Measurements from ENCODE around the gene AGR2. TPM values are rescaled to one million over a fixed set of nuclear protein-coding genes. Genes with fewer than 3 reads are reported as not detected.
"Not testable (repeated sequence)": the region's sequence is repeated elsewhere in the genome, so short reads cannot be mapped to it uniquely, and the experiment has no call there.

Gene AGR2
- total RNA-seq = not detected in 2 replicates
- polyA plus RNA-seq = 0.38 TPM in 1 of 2 replicates, not detected in the other

DNA sequence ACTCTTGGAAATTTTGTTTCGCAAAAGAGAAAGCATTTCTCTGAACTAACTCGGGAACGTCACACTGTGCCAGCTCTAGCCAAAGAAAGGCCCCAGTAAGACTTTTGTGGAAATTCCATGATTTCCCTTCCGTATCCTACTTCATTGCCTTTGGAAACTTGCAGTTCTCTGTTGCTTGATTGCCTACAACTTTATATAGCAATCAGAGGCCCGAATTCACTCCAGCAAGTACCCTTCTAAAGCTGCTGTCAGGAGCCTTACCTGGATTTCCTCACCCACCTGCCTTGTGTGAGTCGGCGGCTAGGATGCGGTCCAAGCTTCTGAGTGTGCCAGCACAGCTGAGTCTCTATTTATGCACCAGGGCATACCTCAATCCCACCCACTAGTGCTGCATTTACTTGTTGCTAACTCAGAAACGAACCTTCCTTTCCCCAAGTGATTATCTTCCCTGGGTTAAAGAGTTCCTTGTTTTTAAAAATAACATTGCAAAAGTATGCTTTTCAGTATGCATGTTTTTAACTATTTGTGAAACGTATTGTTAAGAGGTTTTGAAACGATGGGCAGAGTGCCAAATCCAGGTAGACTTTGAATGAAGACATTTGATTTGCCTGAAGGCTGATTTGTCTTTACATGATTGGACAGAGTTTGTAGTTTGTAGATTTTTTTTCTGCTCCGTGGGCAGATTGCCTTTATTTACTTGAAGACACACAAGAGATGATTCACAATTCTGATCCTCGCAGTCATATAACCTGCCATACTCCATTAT is at the start of gene AGR2:
Gene AGR2, minus strand, starts transcription at position 326 of the 766 bp plus-strand sequence. CDS start 3,203 bp downstream, outside the sequence.
- Histone ChIP-seq H3K4me1 (ENCODE audit: low read depth) (no peaks in the 10 kb centered on the region), H3K4me3 (no peak within 1 kb of the TSS), H3K9me3 (ENCODE audit: low read depth) (no peaks in the 10 kb centered on the region), H3K27ac (no peak within 1 kb of the TSS), H3K36me3 (no peaks in the 10 kb centered on the region), H3K27me3 (no peaks in the 10 kb centered on the region)
- no peak for DNase-seq (ENCODE audit: low read depth in 1 of 2, low spot score in 1 of 2)
- TF ChIP-seq, protein P1, sequence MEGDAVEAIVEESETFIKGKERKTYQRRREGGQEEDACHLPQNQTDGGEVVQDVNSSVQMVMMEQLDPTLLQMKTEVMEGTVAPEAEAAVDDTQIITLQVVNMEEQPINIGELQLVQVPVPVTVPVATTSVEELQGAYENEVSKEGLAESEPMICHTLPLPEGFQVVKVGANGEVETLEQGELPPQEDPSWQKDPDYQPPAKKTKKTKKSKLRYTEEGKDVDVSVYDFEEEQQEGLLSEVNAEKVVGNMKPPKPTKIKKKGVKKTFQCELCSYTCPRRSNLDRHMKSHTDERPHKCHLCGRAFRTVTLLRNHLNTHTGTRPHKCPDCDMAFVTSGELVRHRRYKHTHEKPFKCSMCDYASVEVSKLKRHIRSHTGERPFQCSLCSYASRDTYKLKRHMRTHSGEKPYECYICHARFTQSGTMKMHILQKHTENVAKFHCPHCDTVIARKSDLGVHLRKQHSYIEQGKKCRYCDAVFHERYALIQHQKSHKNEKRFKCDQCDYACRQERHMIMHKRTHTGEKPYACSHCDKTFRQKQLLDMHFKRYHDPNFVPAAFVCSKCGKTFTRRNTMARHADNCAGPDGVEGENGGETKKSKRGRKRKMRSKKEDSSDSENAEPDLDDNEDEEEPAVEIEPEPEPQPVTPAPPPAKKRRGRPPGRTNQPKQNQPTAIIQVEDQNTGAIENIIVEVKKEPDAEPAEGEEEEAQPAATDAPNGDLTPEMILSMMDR (IDR thresholded peaks at IDR 0.05; ENCODE audit: low read depth, low read length) = no peak

DNA sequence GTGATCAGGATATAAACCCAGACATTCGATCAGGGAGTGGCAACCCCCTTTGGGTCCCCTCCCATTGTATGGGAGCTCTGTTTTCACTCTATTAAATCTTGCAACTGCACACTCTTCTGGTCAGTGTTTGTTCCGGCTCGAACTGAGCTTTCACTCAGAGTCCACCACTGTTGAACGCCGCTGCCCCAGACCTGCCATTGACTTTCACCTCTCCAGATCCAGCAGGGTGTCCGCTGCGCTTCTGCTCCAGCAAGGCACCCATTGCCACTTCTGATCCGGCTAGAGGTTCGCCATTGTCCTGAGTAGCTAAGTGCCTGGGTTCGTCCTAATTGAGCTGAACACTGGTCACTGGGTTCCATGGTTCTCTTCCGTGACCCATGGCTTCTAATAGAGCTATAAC is 48.4 kb upstream of the AGR2 start:
- H3K27me3 ChIP-seq; H3K36me3 ChIP-seq; DNase-seq (ENCODE audit: low read depth in 1 of 2, low spot score in 1 of 2); H3K9me3 ChIP-seq (ENCODE audit: low read depth); H3K4me3 ChIP-seq; H3K4me1 ChIP-seq (ENCODE audit: low read depth); H3K27ac ChIP-seq: not testable (repeated sequence)

DNA sequence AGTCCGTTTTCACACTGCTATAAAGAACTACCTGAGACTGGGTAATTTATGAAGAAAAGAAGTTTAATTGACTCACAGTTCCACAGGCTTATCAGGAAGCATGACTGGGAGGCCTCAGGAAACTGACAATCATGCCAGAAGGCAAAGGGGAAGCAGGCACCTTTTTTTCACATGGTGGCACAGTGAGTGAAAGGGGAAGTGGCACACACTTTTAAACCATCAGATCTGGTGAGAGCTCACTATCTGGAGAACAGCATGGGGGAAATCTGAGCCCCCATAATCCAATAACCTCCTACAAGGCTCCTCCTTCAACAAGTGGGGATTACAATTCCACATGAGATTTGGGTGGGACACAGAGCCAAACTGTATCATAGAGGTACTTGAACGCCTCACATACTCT is 47.0 kb upstream of the AGR2 start:
- no peaks in the 10 kb centered on the region for H3K9me3 ChIP-seq (ENCODE audit: low read depth)
- DNase-seq (ENCODE audit: low read depth in 1 of 2, low spot score in 1 of 2) = no peak
- H3K27ac ChIP-seq = no peak overlapping the region
- no peaks in the 10 kb centered on the region for H3K27me3 ChIP-seq
- H3K4me1 ChIP-seq (ENCODE audit: low read depth) = peaks cover 12% of the 10 kb centered on the region
- TF ChIP-seq, protein P1 (IDR thresholded peaks at IDR 0.05; ENCODE audit: low read depth, low read length) = no peak
- no peak overlapping the region for H3K4me3 ChIP-seq
- no peaks in the 10 kb centered on the region for H3K36me3 ChIP-seq

DNA sequence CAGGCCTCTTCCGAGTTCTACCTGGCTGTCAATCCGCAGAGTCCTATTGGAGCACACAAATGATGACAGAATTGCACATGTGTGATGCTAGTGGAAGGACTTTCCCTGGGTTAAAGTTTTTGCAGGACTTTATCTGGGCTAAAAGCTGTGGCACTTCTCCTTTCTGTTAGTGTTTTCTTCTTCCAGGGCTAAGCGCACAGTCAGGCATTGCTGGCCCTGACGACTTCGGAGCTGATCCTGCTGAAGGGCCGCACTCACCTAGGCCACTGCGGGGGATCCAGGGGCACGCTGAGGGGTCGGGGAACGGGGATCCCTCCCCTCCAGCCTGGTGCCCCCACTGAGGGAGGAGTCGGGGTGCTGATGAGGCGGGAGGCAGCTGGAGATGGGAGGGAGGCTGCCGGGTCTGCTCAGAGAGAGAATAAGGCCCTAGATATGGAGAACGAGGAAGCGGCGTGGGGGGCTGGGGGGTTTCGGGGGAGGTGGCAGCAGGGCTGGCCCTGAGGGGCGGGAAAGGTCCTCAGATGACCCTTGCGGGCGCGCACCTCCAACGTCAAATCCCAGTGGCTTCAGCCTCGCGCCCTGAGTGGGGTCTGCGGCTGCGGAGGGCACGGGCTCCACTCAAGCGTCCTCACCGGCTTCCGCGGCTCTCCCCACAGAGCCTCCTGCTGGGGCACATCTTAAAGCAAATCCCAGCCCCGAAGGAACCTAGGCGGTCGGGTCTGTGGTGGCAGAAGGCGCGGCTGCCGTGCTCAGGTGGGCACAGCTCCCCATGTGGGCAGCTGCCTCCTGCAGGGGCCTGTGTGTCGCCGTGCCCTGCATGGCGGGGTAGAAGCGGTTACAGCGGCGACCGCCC is 46.0 kb upstream of the AGR2 start:
- H3K4me1 ChIP-seq (ENCODE audit: low read depth) = peaks cover 20% of the 10 kb centered on the region
- no peaks in the 10 kb centered on the region for H3K36me3 ChIP-seq
- H3K4me3 ChIP-seq = no peak overlapping the region
- TF ChIP-seq, protein P1 (IDR thresholded peaks at IDR 0.05; ENCODE audit: low read depth, low read length) = no peak
- H3K9me3 ChIP-seq (ENCODE audit: low read depth) = no peaks in the 10 kb centered on the region
- H3K27me3 ChIP-seq = no peaks in the 10 kb centered on the region
- no peak for DNase-seq (ENCODE audit: low read depth in 1 of 2, low spot score in 1 of 2)
- H3K27ac ChIP-seq = no peak overlapping the region

DNA sequence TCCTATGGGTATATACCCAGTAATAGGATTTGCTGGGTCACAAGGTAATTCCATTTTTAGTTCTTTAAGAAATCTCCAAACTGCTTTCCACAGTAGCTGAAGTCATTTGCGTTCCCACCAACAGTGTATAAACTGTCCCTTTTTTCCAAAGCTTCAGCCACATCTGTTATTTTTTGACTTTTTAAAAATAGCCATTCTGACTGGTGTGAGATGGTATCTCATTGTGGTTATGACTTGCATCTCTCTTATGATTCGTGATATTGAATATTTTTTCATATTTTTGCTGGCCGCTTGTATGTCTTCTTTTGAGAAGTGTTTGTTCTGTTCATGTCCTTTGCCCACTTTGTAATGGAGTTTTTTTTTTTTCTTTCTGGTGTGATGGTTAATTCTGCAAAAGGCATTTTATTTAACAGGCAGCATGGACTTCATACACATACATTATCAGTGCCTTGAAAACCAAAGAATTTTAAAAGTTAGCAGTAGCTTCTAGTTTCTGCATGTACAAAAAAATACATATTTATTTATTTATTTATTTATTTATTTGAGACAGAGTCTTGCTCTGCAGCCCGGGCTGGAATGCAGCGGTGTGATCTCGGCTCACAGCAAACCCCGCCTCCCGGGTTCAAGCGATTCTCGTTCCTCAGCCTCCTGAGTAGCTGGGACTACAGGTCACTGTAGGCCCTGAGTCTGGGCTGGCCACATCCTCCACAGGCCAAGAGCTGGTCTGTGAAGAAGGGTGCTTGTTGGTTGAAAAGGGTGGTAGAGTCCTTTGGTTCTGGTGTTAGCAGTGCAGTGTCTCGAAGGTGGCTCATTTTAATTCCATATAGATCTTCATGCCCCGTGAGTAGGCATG is 44.7 kb upstream of the AGR2 start:
- H3K4me1 ChIP-seq (ENCODE audit: low read depth) = peaks cover 20% of the 10 kb centered on the region
- no peak overlapping the region for H3K27ac ChIP-seq
- TF ChIP-seq, protein P1 (IDR thresholded peaks at IDR 0.05; ENCODE audit: low read depth, low read length) = no peak
- H3K4me3 ChIP-seq = no peak overlapping the region
- no peaks in the 10 kb centered on the region for H3K27me3 ChIP-seq
- H3K9me3 ChIP-seq (ENCODE audit: low read depth) = no peaks in the 10 kb centered on the region
- no peaks in the 10 kb centered on the region for H3K36me3 ChIP-seq
- DNase-seq (ENCODE audit: low read depth in 1 of 2, low spot score in 1 of 2) = no peak
